WTC11 (cell line): ENCODE measurements around the gene AK5. TPM values are rescaled to one million over a fixed set of nuclear protein-coding genes. Genes with fewer than 3 reads are reported as not detected.

Experiments
- ATAC-seq: fragments of 200-7000 bp; cut with Tn5 transposase; 2 replicates; pipeline ENCODE4 v1.10.0; 2021; ENCODE audit warnings: mild to moderate bottlenecking, moderate library complexity
- CTCF ChIA-PET: fragments of 300-600 bp; sonication (Branson Sonifier 250); formaldehyde crosslinking; loops from one replicate; lab custom pipeline; 2021; ENCODE audit warnings: antibody characterized with exemption; lab: Charles Lee
- POLR2A ChIA-PET: fragments of 350-600 bp; sonication (Branson Sonifier 250); formaldehyde crosslinking; loops from one replicate; lab custom pipeline; 2021; ENCODE audit warnings: antibody characterized with exemption; lab: Charles Lee
- DNase-seq: peaks from one replicate; pipeline ENCODE4 v3.0.0; 2021; ENCODE audit warnings: low spot score
- H3K27ac Mint-ChIP-seq: 2 replicates; pipeline ENCODE4 v1.8.0; 2021; ENCODE audit warnings: mixed read lengths
- H3K27me3 Mint-ChIP-seq: 2 replicates; pipeline ENCODE4 v1.8.0; 2021; ENCODE audit warnings: low read depth, mild to moderate bottlenecking, moderate library complexity, mixed read lengths
- H3K36me3 Mint-ChIP-seq: 2 replicates; pipeline ENCODE4 v1.8.0; 2021; ENCODE audit warnings: mixed read lengths
- H3K4me1 Mint-ChIP-seq: 2 replicates; pipeline ENCODE4 v1.8.0; 2022; ENCODE audit warnings: mixed read lengths
- H3K4me3 Mint-ChIP-seq: 2 replicates; pipeline ENCODE4 v1.8.0; 2021; ENCODE audit warnings: mild to moderate bottlenecking, moderate library complexity, mixed read lengths
- H3K9me3 Mint-ChIP-seq: 2 replicates; pipeline ENCODE4 v1.8.0; 2021; ENCODE audit warnings: mixed read lengths
- AFF4 ChIP-seq: sonication (generic); formaldehyde crosslinking; IDR thresholded peaks from 2 replicates; pipeline ENCODE4 v1.8.1; 2023; ENCODE audit warnings: mild to moderate bottlenecking, missing genetic modification reagents, borderline replicate concordance
- ATF2 ChIP-seq: sonication (generic); formaldehyde crosslinking; IDR thresholded peaks from 2 replicates; pipeline ENCODE4 v1.8.1; 2022; ENCODE audit warnings: low read depth, missing genetic modification reagents, borderline replicate concordance
- E2F4 ChIP-seq: sonication (generic); formaldehyde crosslinking; IDR thresholded peaks from 2 replicates; pipeline ENCODE4 v1.8.1; 2022; ENCODE audit warnings: low read depth, mild to moderate bottlenecking, moderate library complexity, missing genetic modification reagents, borderline replicate concordance
- ELF4 ChIP-seq: sonication (generic); formaldehyde crosslinking; IDR thresholded peaks from 2 replicates; pipeline ENCODE4 v1.8.1; 2022; ENCODE audit warnings: low read depth, mild to moderate bottlenecking, moderate library complexity, missing genetic modification reagents
- MYBL2 ChIP-seq: sonication (generic); formaldehyde crosslinking; IDR thresholded peaks from 2 replicates; pipeline ENCODE4 v1.8.1; 2023; ENCODE audit warnings: mild to moderate bottlenecking, moderate library complexity, missing genetic modification reagents
- NFATC4 ChIP-seq: fragments of 250-450 bp; sonication (Bioruptor Pico); IDR thresholded peaks from 2 replicates; pipeline ENCODE4 v1.9.0; 2021; ENCODE audit warnings: mild to moderate bottlenecking
- NFYB ChIP-seq: sonication (generic); formaldehyde crosslinking; conservative IDR thresholded peaks from 2 replicates; pipeline ENCODE4 v1.8.0; 2022; ENCODE audit warnings: low read depth, missing genetic modification reagents
- NR3C1 ChIP-seq: sonication (generic); formaldehyde crosslinking; conservative IDR thresholded peaks from 2 replicates; pipeline ENCODE4 v1.8.1; 2023; ENCODE audit warnings: low read depth, mild to moderate bottlenecking, missing genetic modification reagents
- PREB ChIP-seq: sonication (generic); formaldehyde crosslinking; IDR thresholded peaks from 2 replicates; pipeline ENCODE4 v1.8.1; 2022; ENCODE audit warnings: mild to moderate bottlenecking, missing genetic modification reagents, moderate library complexity, borderline replicate concordance
- STAT6 ChIP-seq: sonication (generic); formaldehyde crosslinking; conservative IDR thresholded peaks from 2 replicates; pipeline ENCODE4 v1.8.1; 2023; ENCODE audit warnings: mild to moderate bottlenecking, low read depth, missing genetic modification reagents, moderate library complexity
- TEAD1 ChIP-seq: sonication (generic); formaldehyde crosslinking; IDR thresholded peaks from 2 replicates; pipeline ENCODE4 v1.8.0; 2022; ENCODE audit warnings: mild to moderate bottlenecking, missing genetic modification reagents
- USF1 ChIP-seq: sonication (generic); formaldehyde crosslinking; IDR thresholded peaks from 2 replicates; pipeline ENCODE4 v1.8.0; 2022; ENCODE audit warnings: mild to moderate bottlenecking, missing genetic modification reagents
- ZBTB43 ChIP-seq: sonication (generic); formaldehyde crosslinking; IDR thresholded peaks from 2 replicates; pipeline ENCODE4 v1.8.1; 2023; ENCODE audit warnings: mild to moderate bottlenecking, missing genetic modification reagents
- ZMAT4 ChIP-seq: fragments of 250-450 bp; sonication (Bioruptor Pico); IDR thresholded peaks from 2 replicates; pipeline ENCODE4 v1.9.0; 2021; ENCODE audit warnings: mild to moderate bottlenecking
- ZNF263 ChIP-seq: sonication (generic); formaldehyde crosslinking; IDR thresholded peaks from 2 replicates; pipeline ENCODE4 v1.8.1; 2022; ENCODE audit warnings: low read depth, mild to moderate bottlenecking, moderate library complexity, missing genetic modification reagents
- total RNA-seq: library from RNA; stranded (reverse); gene quantifications from 3 replicates; pipeline ENCODE4 v1.2.3, GENCODE V29; 2021

Gene AK5
- total RNA-seq, 1 experiment from 2014 or later = 3.0 TPM

- TF ChIP-seq ZBTB43 (CRISPR knock-in tag) (no peak), USF1 (CRISPR knock-in tag) (no peak), ZMAT4 (no peak)
These were observed 208.1 kb downstream of the AK5 start (continued) for GRCh38 chr1:77489910-77490309.

GRCh38 chr1:77494026-77494425 lies 212.2 kb downstream of the AK5 start:
- peaks cover 8% of the 10 kb centered on the region for H3K4me1 Mint-ChIP-seq
- H3K36me3 Mint-ChIP-seq = peaks cover 7% of the 10 kb centered on the region
- H3K27ac Mint-ChIP-seq = no peak overlapping the region
- peaks cover 16% of the 10 kb centered on the region for H3K9me3 Mint-ChIP-seq
- ChIA-PET CTCF (no interaction called here), POLR2A (no interaction called here)
- ATAC-seq = no peak
- no peak overlapping the region for H3K4me3 Mint-ChIP-seq
- H3K27me3 Mint-ChIP-seq = peaks cover 2% of the 10 kb centered on the region
- no peak for DNase-seq
- TF ChIP-seq ZNF263 (no peak), NFYB (no peak), NFATC4 (CRISPR knock-in tag) (no peak), TEAD1 (no peak), ELF4 (CRISPR knock-in tag) (no peak), PREB (no peak), AFF4 (CRISPR knock-in tag) (no peak), STAT6 (CRISPR knock-in tag) (no peak), MYBL2 (no peak), ATF2 (CRISPR knock-in tag) (no peak), NR3C1 (no peak), E2F4 (CRISPR knock-in tag) (no peak)
